ENCODE measurements around the gene KCNN1. TPM values are rescaled to one million over a fixed set of nuclear protein-coding genes. Genes with fewer than 3 reads are reported as not detected.

Gene KCNN1
- total RNA-seq, 1 experiment from 2014 or later, result 0.90 TPM

GRCh38 chr19:18044825-18045304 lies 78.0 kb downstream of the KCNN1 start:
- ChIA-PET CTCF (interaction anchor here (0.5 to 0.6 kb wide), 3 partner anchors 207 to 475 kb away, joined by 3 to 5 read pairs (median 3); no protein-coding TSS in a partner anchor), POLR2A (no interaction called here)
- DNase-seq (ENCODE audit: low read depth, low spot score), result no peak
- Histone ChIP-seq H3K9me3 (ENCODE audit: control insufficient read depth, insufficient read depth, low read depth, low read length) (no peaks in the 10 kb centered on the region), H3K27me3 (ENCODE audit: control insufficient read depth, insufficient read depth, low read length) (no peaks in the 10 kb centered on the region), H3K36me3 (ENCODE audit: control insufficient read depth, insufficient read depth, low read length) (no peaks in the 10 kb centered on the region), H3K4me1 (ENCODE audit: control insufficient read depth, insufficient read depth, low read length) (peaks cover 21% of the 10 kb centered on the region), H3K4me3 (ENCODE audit: low read depth in 2 of 2, low read length in 2 of 2) (peak overlapping the region; percentile 20 to 30; a peak in 3 of 4 replicates), H3K27ac (ENCODE audit: low read length) (peak overlapping the region; percentile 77)
- intact Hi-C loops (cut with micrococcal nuclease; ENCODE audit: unreplicated experiment) (no loop called here), in situ Hi-C loops (cut with HindIII; ENCODE audit: low pct_unique_long_range_greater_than_20kb, low sequenced_read_pairs) (no loop called here)
- BruUV-seq (replicated peaks), result no TSS peak
- TF ChIP-seq CTCF (IDR thresholded peaks at IDR 0.05) (no peak), POLR2AphosphoS5 (IDR thresholded peaks at IDR 0.05; ENCODE audit: low read depth, low read length) (no peak), TCF7L2 (IDR thresholded peaks at IDR 0.05; ENCODE audit: low read depth, low read length) (no peak), SIN3A (IDR thresholded peaks at IDR 0.05; ENCODE audit: borderline replicate concordance, insufficient read depth, low read depth, low read length) (no peak), REST (IDR thresholded peaks at IDR 0.05; ENCODE audit: insufficient read depth in 1 of 2, low read depth in 2 of 2, low read length in 1 of 2) (no peak)
- ATAC-seq, result peak; percentile 76

- H3K27ac ChIP-seq (ENCODE audit: low read length), result peak overlapping the region; percentile 77
- intact Hi-C loops (cut with micrococcal nuclease; ENCODE audit: unreplicated experiment) (no loop called here), in situ Hi-C loops (cut with HindIII; ENCODE audit: low pct_unique_long_range_greater_than_20kb, low sequenced_read_pairs) (no loop called here)
- H3K9me3 ChIP-seq (ENCODE audit: control insufficient read depth, insufficient read depth, low read depth, low read length), result no peaks in the 10 kb centered on the region
- ChIA-PET CTCF (interaction anchor here (0.5 kb wide), 1 partner anchor 207 kb away, joined by 3 read pairs; no protein-coding TSS in a partner anchor), POLR2A (interaction anchor here (0.6 kb wide), 1 partner anchor 17 kb away, joined by 5 read pairs; no protein-coding TSS in a partner anchor)
- H3K36me3 ChIP-seq (ENCODE audit: control insufficient read depth, insufficient read depth, low read length), result no peaks in the 10 kb centered on the region
- H3K27me3 ChIP-seq (ENCODE audit: control insufficient read depth, insufficient read depth, low read length), result no peaks in the 10 kb centered on the region
- peak overlapping the region; percentile 20 to 30; a peak in 3 of 4 replicates for H3K4me3 ChIP-seq (ENCODE audit: low read depth in 2 of 2, low read length in 2 of 2)
- peak; percentile 24; the same call in 1 of the 2 replicates for ATAC-seq
- peaks cover 21% of the 10 kb centered on the region for H3K4me1 ChIP-seq (ENCODE audit: control insufficient read depth, insufficient read depth, low read length)
- no peak for TF ChIP-seq TCF7L2 (IDR thresholded peaks at IDR 0.05; ENCODE audit: low read depth, low read length)
- TF ChIP-seq SIN3A (IDR thresholded peaks at IDR 0.05; ENCODE audit: borderline replicate concordance, insufficient read depth, low read depth, low read length), result no peak
- TF ChIP-seq POLR2AphosphoS5 (IDR thresholded peaks at IDR 0.05; ENCODE audit: low read depth, low read length), result no peak
- TF ChIP-seq REST (IDR thresholded peaks at IDR 0.05; ENCODE audit: insufficient read depth in 1 of 2, low read depth in 2 of 2, low read length in 1 of 2), result no peak
- no peak for TF ChIP-seq CTCF (IDR thresholded peaks at IDR 0.05)
- no TSS peak for BruUV-seq (replicated peaks)
- no peak for DNase-seq (ENCODE audit: low read depth, low spot score)
Observed at GRCh38 chr19:18045307-18046050, 78.6 kb downstream of the KCNN1 start.

All from Panc1 (cell line).